ENCODE results near the gene GNAS.

GNAS gene

GRCh38 chr20:58898629-58899408 lies 46.3 kb downstream of the GNAS start:
- Histone ChIP-seq H3K4me2 (ENCODE audit: low read length) (no peak overlapping the region), H4K20me1 (ENCODE audit: insufficient read depth, low read length) (peaks cover 98% of the 10 kb centered on the region), H3K27ac (ENCODE audit: low read length) (no peak overlapping the region), H3K27me3 (ENCODE audit: low read depth, low read length) (no peaks in the 10 kb centered on the region), H2AFZ (ENCODE audit: low read depth, low read length) (no peak overlapping the region), H3K9me3 (ENCODE audit: insufficient read depth, low read length) (no peaks in the 10 kb centered on the region), H3K9ac (ENCODE audit: low read length) (no peak overlapping the region), H3K79me2 (ENCODE audit: low read length) (peaks cover 99% of the 10 kb centered on the region), H3K36me3 (replicated peaks; ENCODE audit: low read depth, low read length) (peaks cover 81% of the 10 kb centered on the region), H3K4me3 (ENCODE audit: low read length) (no peak overlapping the region), H3K4me1 (ENCODE audit: low read length) (peaks cover 25% of the 10 kb centered on the region)
- TF ChIP-seq EZH2phosphoT487 (IDR thresholded peaks at IDR 0.05; ENCODE audit: low read depth) = no peak
- TF ChIP-seq, protein P1, sequence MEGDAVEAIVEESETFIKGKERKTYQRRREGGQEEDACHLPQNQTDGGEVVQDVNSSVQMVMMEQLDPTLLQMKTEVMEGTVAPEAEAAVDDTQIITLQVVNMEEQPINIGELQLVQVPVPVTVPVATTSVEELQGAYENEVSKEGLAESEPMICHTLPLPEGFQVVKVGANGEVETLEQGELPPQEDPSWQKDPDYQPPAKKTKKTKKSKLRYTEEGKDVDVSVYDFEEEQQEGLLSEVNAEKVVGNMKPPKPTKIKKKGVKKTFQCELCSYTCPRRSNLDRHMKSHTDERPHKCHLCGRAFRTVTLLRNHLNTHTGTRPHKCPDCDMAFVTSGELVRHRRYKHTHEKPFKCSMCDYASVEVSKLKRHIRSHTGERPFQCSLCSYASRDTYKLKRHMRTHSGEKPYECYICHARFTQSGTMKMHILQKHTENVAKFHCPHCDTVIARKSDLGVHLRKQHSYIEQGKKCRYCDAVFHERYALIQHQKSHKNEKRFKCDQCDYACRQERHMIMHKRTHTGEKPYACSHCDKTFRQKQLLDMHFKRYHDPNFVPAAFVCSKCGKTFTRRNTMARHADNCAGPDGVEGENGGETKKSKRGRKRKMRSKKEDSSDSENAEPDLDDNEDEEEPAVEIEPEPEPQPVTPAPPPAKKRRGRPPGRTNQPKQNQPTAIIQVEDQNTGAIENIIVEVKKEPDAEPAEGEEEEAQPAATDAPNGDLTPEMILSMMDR (IDR thresholded peaks at IDR 0.05; ENCODE audit: low read depth, low read length) = no peak

- no peak overlapping the region for H3K9ac ChIP-seq (ENCODE audit: low read length)
- H3K9me3 ChIP-seq (ENCODE audit: insufficient read depth, low read length) = no peaks in the 10 kb centered on the region
- H3K4me1 ChIP-seq (ENCODE audit: low read length) = peaks cover 18% of the 10 kb centered on the region
- no peaks in the 10 kb centered on the region for H3K27me3 ChIP-seq (ENCODE audit: low read depth, low read length)
- H3K4me2 ChIP-seq (ENCODE audit: low read length) = no peak overlapping the region
- H3K36me3 ChIP-seq (replicated peaks; ENCODE audit: low read depth, low read length) = peaks cover 86% of the 10 kb centered on the region
- H3K4me3 ChIP-seq (ENCODE audit: low read length) = no peak overlapping the region
- peaks cover 91% of the 10 kb centered on the region for H4K20me1 ChIP-seq (ENCODE audit: insufficient read depth, low read length)
- peaks cover 95% of the 10 kb centered on the region for H3K79me2 ChIP-seq (ENCODE audit: low read length)
- H2AFZ ChIP-seq (ENCODE audit: low read depth, low read length) = no peak overlapping the region
- H3K27ac ChIP-seq (ENCODE audit: low read length) = no peak overlapping the region
- no peak for TF ChIP-seq EZH2phosphoT487 (IDR thresholded peaks at IDR 0.05; ENCODE audit: low read depth)
- TF ChIP-seq, protein P1 (IDR thresholded peaks at IDR 0.05; ENCODE audit: low read depth, low read length) = no peak
These were observed 47.0 kb downstream of the GNAS start for GRCh38 chr20:58899512-58899911.

DNA sequence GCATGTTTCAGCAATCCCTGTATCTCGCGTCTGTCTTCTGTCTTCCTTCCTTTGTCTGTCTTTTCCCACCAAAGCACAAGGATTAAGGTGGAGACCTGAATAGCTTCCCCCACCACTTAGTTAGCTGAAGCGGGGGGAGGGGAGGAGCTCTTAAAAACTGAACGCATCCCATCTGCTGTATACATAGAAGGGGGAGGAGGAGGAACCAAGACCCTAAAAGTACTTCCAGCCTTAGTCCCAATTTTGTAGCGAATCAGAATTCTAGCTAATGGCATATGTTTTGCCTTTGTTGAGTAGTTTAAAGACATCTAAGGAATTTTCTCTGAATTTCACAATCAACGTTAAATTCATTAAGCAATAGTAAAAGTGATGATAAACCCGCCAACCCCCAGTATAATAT lies 47.9 kb downstream of the GNAS start:
- peaks cover 94% of the 10 kb centered on the region for H3K79me2 ChIP-seq (ENCODE audit: low read length)
- H2AFZ ChIP-seq (ENCODE audit: low read depth, low read length) = no peak overlapping the region
- H3K4me3 ChIP-seq (ENCODE audit: low read length) = no peak overlapping the region
- H3K4me2 ChIP-seq (ENCODE audit: low read length) = no peak overlapping the region
- no peaks in the 10 kb centered on the region for H3K27me3 ChIP-seq (ENCODE audit: low read depth, low read length)
- peaks cover 92% of the 10 kb centered on the region for H3K36me3 ChIP-seq (replicated peaks; ENCODE audit: low read depth, low read length)
- H4K20me1 ChIP-seq (ENCODE audit: insufficient read depth, low read length) = peaks cover 82% of the 10 kb centered on the region
- peaks cover 17% of the 10 kb centered on the region for H3K4me1 ChIP-seq (ENCODE audit: low read length)
- H3K9ac ChIP-seq (ENCODE audit: low read length) = no peak overlapping the region
- no peak overlapping the region for H3K27ac ChIP-seq (ENCODE audit: low read length)
- TF ChIP-seq, protein P1 (IDR thresholded peaks at IDR 0.05; ENCODE audit: low read depth, low read length) = no peak
- no peak for TF ChIP-seq EZH2phosphoT487 (IDR thresholded peaks at IDR 0.05; ENCODE audit: low read depth)
- H3K9me3 ChIP-seq (ENCODE audit: insufficient read depth, low read length) = no peaks in the 10 kb centered on the region

DNA sequence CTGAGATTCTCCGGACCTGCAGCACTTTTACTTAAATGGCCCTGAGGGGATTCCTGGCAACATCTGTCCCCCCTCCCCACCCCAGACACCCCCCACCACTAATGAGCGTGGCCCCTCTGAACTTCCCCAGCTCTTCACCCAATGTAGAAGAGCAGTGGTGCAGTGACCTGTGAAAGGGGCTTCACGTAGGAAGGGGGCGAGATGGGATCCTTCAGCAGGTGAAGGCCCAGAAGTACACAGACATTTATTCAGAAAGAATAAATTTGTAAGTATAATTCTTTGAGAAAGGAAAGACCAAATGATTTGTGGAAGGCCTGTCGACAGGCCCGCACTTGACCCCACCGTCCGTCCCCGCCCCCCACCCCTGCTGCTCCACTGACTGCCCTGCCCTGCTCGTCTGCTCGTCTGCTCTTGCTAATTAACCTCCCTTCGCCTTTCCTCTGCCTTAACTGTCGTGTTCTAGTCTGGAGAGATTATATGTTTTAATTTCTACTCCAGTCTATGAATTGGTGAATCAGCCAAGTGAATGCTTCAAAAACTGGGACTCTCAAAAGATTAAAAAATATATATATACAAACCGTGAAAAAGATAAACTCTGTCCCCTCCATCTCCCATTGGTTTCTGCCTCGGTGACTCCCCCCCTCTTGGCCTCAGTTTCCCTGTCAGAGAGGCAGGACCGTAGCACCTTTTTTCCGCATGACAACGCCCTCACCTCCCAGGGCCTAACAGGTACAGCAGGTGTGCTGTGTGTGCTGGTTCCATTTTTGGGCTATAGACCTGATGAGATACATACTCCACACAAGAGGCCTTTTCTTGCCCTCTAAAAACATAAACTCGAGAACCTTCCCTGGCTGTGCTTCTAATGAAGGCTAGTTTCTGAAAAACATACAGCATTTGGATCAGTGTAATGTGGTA lies 49.2 kb downstream of the GNAS start:
- H4K20me1 ChIP-seq (ENCODE audit: insufficient read depth, low read length) = peaks cover 73% of the 10 kb centered on the region
- H2AFZ ChIP-seq (ENCODE audit: low read depth, low read length) = no peak overlapping the region
- peaks cover 29% of the 10 kb centered on the region for H3K4me1 ChIP-seq (ENCODE audit: low read length)
- H3K36me3 ChIP-seq (replicated peaks; ENCODE audit: low read depth, low read length) = peaks cover 88% of the 10 kb centered on the region
- no peaks in the 10 kb centered on the region for H3K27me3 ChIP-seq (ENCODE audit: low read depth, low read length)
- TF ChIP-seq, protein P1 (IDR thresholded peaks at IDR 0.05; ENCODE audit: low read depth, low read length) = no peak
- TF ChIP-seq EZH2phosphoT487 (IDR thresholded peaks at IDR 0.05; ENCODE audit: low read depth) = no peak
- peaks cover 88% of the 10 kb centered on the region for H3K79me2 ChIP-seq (ENCODE audit: low read length)
- H3K9me3 ChIP-seq (ENCODE audit: insufficient read depth, low read length) = no peaks in the 10 kb centered on the region
- no peak overlapping the region for H3K27ac ChIP-seq (ENCODE audit: low read length)
- H3K9ac ChIP-seq (ENCODE audit: low read length) = no peak overlapping the region
- no peak overlapping the region for H3K4me2 ChIP-seq (ENCODE audit: low read length)
- H3K4me3 ChIP-seq (ENCODE audit: low read length) = no peak overlapping the region
